C4-2B (cell line): ENCODE data around the gene UBQLN4.

Source experiments
- H3K27ac ChIP-seq: fragments of 450-650 bp; 2 replicates; pipeline ENCODE4 v1.5.1; 2017
- ZFX ChIP-seq: fragments of 450-650 bp; IDR thresholded peaks from 2 replicates; pipeline ENCODE4 v1.6.1; 2017
- TF ChIP-seq, protein P1 (sequence below): fragments of 450-650 bp; conservative IDR thresholded peaks from 2 replicates; pipeline ENCODE4 v1.5.1; 2017; ENCODE audit warnings: mild to moderate bottlenecking

The UBQLN4 gene

DNA sequence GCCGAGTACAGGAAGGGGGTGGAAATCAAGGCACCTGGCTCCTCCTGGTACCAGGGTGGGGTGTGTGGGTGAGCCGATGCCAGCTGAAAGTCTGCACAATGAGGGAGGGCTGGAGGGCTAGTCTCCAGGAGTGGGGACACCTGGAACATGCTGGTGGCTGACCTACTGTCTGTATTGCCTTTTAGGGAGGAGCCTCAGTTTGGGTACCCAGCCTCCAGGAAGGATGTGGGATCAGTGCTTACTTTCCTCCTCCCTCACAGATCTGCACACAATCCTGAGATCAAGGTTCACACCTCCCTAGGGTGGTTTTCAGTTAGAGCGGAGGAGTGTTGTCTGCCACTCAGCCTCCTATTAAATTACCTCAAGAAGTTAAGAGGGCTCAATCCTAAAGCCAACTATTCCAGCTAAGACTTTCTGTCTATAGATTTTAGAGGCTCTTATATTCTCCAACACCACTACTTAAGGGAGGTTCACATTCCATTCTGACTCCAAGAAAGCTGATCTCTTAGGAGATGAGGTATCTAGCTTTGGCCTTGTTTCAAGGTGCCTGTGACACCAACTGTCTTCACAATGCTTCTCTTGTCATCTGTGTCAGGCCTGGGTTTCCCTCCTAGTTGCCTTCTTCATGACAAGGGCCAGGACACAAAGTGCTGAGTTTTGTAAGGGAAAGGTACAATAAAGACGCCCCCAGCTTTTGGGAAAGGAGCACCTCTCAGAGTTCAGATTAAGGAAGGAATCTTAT is 48.6 kb downstream of the UBQLN4 start:
- no peak overlapping the region for H3K27ac ChIP-seq
- TF ChIP-seq ZFX = no peak
- TF ChIP-seq, protein P1, sequence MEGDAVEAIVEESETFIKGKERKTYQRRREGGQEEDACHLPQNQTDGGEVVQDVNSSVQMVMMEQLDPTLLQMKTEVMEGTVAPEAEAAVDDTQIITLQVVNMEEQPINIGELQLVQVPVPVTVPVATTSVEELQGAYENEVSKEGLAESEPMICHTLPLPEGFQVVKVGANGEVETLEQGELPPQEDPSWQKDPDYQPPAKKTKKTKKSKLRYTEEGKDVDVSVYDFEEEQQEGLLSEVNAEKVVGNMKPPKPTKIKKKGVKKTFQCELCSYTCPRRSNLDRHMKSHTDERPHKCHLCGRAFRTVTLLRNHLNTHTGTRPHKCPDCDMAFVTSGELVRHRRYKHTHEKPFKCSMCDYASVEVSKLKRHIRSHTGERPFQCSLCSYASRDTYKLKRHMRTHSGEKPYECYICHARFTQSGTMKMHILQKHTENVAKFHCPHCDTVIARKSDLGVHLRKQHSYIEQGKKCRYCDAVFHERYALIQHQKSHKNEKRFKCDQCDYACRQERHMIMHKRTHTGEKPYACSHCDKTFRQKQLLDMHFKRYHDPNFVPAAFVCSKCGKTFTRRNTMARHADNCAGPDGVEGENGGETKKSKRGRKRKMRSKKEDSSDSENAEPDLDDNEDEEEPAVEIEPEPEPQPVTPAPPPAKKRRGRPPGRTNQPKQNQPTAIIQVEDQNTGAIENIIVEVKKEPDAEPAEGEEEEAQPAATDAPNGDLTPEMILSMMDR = no peak

DNA sequence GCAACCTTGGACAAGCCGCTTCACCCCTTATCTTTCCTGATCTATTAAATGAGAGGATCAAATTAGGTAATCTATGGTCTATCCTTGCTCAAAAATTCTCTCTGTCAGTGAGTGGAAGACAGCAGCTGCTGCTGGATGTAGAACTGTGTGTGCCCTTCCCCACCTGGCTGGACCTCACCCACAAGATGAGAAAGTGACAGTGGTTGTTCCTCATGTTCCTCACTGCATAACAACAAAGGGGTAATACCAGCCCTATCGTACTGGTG is 49.7 kb downstream of the UBQLN4 start:
- TF ChIP-seq, protein P1 = no peak
- no peak for TF ChIP-seq ZFX
- H3K27ac ChIP-seq = no peak overlapping the region

DNA sequence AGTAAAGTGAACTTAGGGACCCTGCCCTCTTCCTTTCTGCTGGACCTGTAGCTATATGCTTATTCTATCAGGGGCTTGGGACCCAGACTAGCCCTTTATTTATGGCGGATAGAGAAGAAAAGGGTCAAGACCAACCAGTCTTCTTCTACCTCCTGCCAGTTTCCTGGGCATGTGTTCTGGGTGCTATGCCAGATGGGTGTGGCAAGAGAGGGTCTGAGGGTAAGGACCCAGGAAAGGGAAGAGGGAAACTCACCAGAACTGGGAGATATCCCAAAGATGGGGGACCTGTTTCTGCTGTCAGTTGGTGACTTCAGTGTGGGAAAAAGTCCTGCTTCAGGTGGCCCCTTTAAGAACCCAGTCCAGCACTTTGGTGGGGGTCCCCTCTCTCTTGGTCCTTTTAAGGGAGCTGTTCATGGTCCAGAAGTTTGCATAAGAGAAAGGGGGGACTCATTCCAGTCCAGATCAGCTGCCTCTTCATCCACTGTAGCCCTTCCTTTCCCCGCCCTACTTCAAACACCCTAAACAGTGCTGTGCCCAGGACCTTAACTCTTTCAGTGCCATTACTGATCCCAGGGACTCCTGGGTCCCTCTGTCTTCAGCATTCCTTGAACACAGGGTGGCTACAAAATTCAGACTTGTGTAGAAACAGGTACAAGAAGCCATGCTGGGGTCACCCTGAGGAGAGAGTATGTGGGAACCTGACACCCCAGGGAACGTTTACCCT is 51.2 kb downstream of the UBQLN4 start:
- TF ChIP-seq, protein P1 = no peak
- TF ChIP-seq ZFX = no peak
- no peak overlapping the region for H3K27ac ChIP-seq

DNA sequence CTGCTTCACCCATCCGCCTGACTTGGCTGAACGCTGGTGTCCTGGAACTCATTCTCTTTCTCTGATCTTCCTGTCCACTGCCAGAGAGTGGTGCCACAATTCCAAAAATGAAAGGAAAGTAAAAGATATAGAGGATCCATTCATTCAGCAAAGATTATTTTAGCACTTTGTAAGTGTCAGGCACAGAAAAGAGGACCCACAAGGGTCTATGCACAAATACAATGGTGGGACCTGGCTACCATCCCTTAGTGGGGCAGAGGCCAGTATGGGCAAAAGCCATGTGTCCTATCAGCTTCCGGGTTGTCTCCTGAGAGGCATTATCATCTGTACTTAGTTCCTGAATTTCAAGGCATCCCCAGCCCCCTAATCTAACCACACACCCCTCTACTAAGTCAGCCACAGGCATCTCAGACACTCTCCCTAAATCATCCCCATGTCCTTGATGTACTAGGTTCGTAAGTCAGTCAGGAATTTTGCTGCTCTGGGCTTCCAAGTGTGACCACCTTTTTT is 51.9 kb downstream of the UBQLN4 start:
- no peak overlapping the region for H3K27ac ChIP-seq
- TF ChIP-seq, protein P1 = no peak
- TF ChIP-seq ZFX = no peak

DNA sequence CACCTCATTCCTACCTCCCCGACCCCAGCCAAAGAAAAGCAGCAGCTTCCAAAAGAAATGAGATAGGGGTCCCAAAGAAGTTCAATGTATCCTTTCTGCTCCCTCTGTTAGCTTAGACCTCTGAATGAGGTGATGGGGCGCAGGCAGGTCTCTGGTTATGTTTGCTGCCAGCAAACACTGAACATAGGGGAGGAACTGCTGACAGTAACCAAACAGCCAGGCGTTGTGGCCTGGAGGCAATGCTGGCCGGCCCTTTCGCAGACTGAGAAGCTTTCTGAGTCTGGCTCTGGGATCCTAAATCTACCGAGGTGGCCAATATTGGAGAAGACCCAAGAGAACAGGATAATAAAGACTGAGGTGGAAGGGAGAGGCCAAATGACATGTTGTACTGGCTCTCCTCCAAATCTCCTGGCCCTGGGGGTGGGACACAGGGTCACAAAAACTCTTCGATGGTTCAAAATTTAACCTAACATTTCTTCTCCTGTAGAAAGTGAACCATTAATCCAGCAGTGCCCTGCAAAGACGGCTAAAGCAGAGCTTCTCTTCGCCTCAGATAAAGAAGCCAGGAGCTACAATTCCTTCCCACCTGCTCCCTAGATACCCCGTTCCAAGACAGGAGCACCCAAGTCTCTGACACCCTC is 52.5 kb downstream of the UBQLN4 start:
- H3K27ac ChIP-seq = no peak overlapping the region

DNA sequence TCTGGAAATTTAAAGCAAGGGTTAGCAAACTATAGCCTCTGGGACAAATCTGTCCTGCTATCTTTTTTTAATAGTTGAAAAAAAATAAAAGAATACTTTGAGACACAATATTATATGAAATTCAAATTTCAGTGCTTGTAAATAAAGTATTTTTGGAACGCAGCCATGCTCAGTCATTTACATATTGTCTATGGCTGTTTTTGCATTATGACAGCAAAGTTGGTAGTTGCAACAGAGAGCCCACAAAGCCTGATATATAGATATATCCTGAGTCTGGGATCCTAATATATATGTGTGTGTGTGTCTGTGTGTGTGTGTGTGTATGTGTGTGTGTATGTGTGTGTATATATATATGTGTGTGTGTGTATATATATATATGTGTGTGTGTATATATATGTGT is 53.6 kb downstream of the UBQLN4 start:
- no peak overlapping the region for H3K27ac ChIP-seq
- TF ChIP-seq, protein P1 = no peak
- no peak for TF ChIP-seq ZFX

More for the DNA sequence above, 52.5 kb downstream of the UBQLN4 start:
- no peak for TF ChIP-seq ZFX
- TF ChIP-seq, protein P1 = no peak

DNA sequence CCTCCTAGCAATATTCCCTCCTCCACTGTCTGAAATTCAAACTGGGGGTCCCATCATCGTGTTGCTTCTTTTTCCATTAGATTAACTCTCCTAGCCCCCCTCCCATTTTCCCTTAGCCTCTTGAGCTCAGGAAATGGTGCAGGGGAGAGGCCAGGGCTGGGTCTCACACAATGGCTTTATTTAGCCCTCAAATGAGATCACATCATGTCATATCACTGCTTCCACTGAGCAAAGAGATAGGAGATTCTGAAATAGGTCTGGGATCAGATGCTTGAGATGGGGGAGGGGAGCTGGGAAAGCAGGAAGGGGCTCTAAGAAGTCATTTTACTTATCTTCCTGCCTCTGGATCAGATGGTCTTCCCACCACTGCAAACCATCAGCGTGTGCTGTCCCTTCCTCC is 57.4 kb downstream of the UBQLN4 start:
- H3K27ac ChIP-seq = no peak overlapping the region
- no peak for TF ChIP-seq ZFX
- TF ChIP-seq, protein P1 = no peak
